HG02884 (cell line): Measurements from ENCODE around the gene THOC1.

ENCODE experiments used
- ATAC-seq: cut with Tn5 transposase; IDR thresholded peaks from one replicate; pipeline ENCODE4 v1.9.1; 2021; ENCODE audit warnings: mild to moderate bottlenecking, moderate library complexity; ENCODE audit not compliant: unreplicated experiment

Gene THOC1

GRCh38 chr18:275486-275885 is 7.6 kb upstream of the THOC1 start:
- no peak for ATAC-seq

- ATAC-seq: no peak
Observed at GRCh38 chr18:274313-274712, 6.5 kb upstream of the THOC1 start.

GRCh38 chr18:273525-273924 is 5.7 kb upstream of the THOC1 start:
- no peak for ATAC-seq

GRCh38 chr18:272650-273049 is 4.8 kb upstream of the THOC1 start:
- ATAC-seq: no peak

- no peak for ATAC-seq
Observed at GRCh38 chr18:269480-270095, 1.7 kb upstream of the THOC1 start.

- ATAC-seq: peak; percentile 24
Observed at GRCh38 chr18:267380-267687, 513 bp downstream of the THOC1 start.

- ATAC-seq: no peak
Observed at GRCh38 chr18:261398-262073, 6.3 kb downstream of the THOC1 start.

- ATAC-seq: no peak
Observed at GRCh38 chr18:260547-260946, 7.3 kb downstream of the THOC1 start.

GRCh38 chr18:255171-255570 is 12.7 kb downstream of the THOC1 start:
- ATAC-seq: no peak

- no peak for ATAC-seq
Observed at GRCh38 chr18:253121-253520, 14.7 kb downstream of the THOC1 start.

- no peak for ATAC-seq
Observed at GRCh38 chr18:251572-251971, 16.3 kb downstream of the THOC1 start.

GRCh38 chr18:250685-251084 is 17.2 kb downstream of the THOC1 start:
- no peak for ATAC-seq

GRCh38 chr18:248053-248452 is 19.8 kb downstream of the THOC1 start:
- ATAC-seq: no peak

GRCh38 chr18:245282-245847 is 22.5 kb downstream of the THOC1 start:
- no peak for ATAC-seq

- no peak for ATAC-seq
Observed at GRCh38 chr18:240175-240574, 27.7 kb downstream of the THOC1 start.

- no peak for ATAC-seq
Observed at GRCh38 chr18:231563-231962, 36.3 kb downstream of the THOC1 start.

- no peak for ATAC-seq
Observed at GRCh38 chr18:228586-228985, 39.3 kb downstream of the THOC1 start.

GRCh38 chr18:227902-228301 is 39.9 kb downstream of the THOC1 start:
- no peak for ATAC-seq

- ATAC-seq: no peak
Observed at GRCh38 chr18:227374-227773, 40.5 kb downstream of the THOC1 start.

- ATAC-seq: no peak
Observed at GRCh38 chr18:225745-226144, 42.1 kb downstream of the THOC1 start.

- ATAC-seq: no peak
Observed at GRCh38 chr18:220708-221107, 47.1 kb downstream of the THOC1 start.

GRCh38 chr18:217532-218336 is 50.1 kb downstream of the THOC1 start:
- ATAC-seq: no peak
